ENCODE measurements around the gene ATL1.

DNA sequence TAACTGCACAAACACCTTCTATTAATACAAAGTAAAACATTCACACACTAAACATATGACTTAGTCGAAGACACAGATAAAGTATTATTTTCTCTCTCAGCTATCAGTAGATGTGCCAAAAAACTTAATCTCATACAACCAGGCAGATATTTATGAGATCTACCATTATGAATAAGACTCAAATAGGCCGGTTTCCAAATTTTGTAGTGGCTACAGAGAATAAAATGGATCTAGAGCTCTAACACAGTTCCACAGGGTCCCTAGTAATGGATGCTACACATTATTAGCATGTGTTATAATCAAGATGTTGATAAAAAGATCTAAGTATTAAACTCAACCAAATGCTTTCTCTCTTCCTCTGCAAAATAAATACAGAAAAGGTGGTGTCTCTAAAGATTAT is 97.8 kb downstream of the ATL1 start:
- TF ChIP-seq, protein P1, sequence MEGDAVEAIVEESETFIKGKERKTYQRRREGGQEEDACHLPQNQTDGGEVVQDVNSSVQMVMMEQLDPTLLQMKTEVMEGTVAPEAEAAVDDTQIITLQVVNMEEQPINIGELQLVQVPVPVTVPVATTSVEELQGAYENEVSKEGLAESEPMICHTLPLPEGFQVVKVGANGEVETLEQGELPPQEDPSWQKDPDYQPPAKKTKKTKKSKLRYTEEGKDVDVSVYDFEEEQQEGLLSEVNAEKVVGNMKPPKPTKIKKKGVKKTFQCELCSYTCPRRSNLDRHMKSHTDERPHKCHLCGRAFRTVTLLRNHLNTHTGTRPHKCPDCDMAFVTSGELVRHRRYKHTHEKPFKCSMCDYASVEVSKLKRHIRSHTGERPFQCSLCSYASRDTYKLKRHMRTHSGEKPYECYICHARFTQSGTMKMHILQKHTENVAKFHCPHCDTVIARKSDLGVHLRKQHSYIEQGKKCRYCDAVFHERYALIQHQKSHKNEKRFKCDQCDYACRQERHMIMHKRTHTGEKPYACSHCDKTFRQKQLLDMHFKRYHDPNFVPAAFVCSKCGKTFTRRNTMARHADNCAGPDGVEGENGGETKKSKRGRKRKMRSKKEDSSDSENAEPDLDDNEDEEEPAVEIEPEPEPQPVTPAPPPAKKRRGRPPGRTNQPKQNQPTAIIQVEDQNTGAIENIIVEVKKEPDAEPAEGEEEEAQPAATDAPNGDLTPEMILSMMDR (conservative IDR thresholded peaks at IDR 0.05; ENCODE audit: low read depth in 2 of 2): no peak
- TF ChIP-seq EZH2 (IDR thresholded peaks at IDR 0.05; ENCODE audit: low read depth, unreplicated experiment): no peak
- TF ChIP-seq POLR2AphosphoS5 (IDR thresholded peaks at IDR 0.05; ENCODE audit: low read depth): no peak
- TF ChIP-seq, protein P2, sequence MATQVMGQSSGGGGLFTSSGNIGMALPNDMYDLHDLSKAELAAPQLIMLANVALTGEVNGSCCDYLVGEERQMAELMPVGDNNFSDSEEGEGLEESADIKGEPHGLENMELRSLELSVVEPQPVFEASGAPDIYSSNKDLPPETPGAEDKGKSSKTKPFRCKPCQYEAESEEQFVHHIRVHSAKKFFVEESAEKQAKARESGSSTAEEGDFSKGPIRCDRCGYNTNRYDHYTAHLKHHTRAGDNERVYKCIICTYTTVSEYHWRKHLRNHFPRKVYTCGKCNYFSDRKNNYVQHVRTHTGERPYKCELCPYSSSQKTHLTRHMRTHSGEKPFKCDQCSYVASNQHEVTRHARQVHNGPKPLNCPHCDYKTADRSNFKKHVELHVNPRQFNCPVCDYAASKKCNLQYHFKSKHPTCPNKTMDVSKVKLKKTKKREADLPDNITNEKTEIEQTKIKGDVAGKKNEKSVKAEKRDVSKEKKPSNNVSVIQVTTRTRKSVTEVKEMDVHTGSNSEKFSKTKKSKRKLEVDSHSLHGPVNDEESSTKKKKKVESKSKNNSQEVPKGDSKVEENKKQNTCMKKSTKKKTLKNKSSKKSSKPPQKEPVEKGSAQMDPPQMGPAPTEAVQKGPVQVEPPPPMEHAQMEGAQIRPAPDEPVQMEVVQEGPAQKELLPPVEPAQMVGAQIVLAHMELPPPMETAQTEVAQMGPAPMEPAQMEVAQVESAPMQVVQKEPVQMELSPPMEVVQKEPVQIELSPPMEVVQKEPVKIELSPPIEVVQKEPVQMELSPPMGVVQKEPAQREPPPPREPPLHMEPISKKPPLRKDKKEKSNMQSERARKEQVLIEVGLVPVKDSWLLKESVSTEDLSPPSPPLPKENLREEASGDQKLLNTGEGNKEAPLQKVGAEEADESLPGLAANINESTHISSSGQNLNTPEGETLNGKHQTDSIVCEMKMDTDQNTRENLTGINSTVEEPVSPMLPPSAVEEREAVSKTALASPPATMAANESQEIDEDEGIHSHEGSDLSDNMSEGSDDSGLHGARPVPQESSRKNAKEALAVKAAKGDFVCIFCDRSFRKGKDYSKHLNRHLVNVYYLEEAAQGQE (IDR thresholded peaks at IDR 0.05; ENCODE audit: unreplicated experiment): no peak
- TF ChIP-seq CREB1 (CRISPR knock-in tag; IDR thresholded peaks at IDR 0.05; ENCODE audit: low read depth): no peak
- no peak for TF ChIP-seq ZNF114 (CRISPR knock-in tag; IDR thresholded peaks at IDR 0.05)
- TF ChIP-seq EZH2phosphoT487 (IDR thresholded peaks at IDR 0.05; ENCODE audit: unreplicated experiment): no peak
- TF ChIP-seq STAT1 (IDR thresholded peaks at IDR 0.05; ENCODE audit: unreplicated experiment): no peak
- no peak for TF ChIP-seq ZNF331 (CRISPR knock-in tag; IDR thresholded peaks at IDR 0.05; ENCODE audit: low read depth)
- TF ChIP-seq, protein P3, sequence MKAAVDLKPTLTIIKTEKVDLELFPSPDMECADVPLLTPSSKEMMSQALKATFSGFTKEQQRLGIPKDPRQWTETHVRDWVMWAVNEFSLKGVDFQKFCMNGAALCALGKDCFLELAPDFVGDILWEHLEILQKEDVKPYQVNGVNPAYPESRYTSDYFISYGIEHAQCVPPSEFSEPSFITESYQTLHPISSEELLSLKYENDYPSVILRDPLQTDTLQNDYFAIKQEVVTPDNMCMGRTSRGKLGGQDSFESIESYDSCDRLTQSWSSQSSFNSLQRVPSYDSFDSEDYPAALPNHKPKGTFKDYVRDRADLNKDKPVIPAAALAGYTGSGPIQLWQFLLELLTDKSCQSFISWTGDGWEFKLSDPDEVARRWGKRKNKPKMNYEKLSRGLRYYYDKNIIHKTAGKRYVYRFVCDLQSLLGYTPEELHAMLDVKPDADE (IDR thresholded peaks at IDR 0.05): no peak
- TF ChIP-seq NANOG (IDR thresholded peaks at IDR 0.05; ENCODE audit: borderline replicate concordance): no peak
- no peak for TF ChIP-seq JUNB (IDR thresholded peaks at IDR 0.05; ENCODE audit: unreplicated experiment)

Data from GM23338 (cell line).